Spleen (tissue), 11 donors: ENCODE results near the gene SV2A. TPM values are rescaled to one million over a fixed set of nuclear protein-coding genes. Genes with fewer than 3 reads are reported as not detected.
"Not testable (repeated sequence)": the region's sequence is repeated elsewhere in the genome, so short reads cannot be mapped to it uniquely, and the experiment has no call there.

Experiments used
- DNase-seq: peaks from one replicate; pipeline ENCODE4 v3.0.0-alpha.2; 2020
- H3K27ac ChIP-seq, 8 donors: fragments of 200-600 bp; sonication (generic) in 7 of 8; 1 replicate in 4 of 8; 2 replicates in 4 of 8; pipeline versions ENCODE4 v1.5.0 to v1.8.0; 2016 to 2021; ENCODE audit warnings: inconsistent platforms in 4 of 8, mild to moderate bottlenecking in 4 of 8, moderate library complexity in 1 of 8
- H3K27me3 ChIP-seq, 7 donors: fragments of 200-600 bp; sonication (generic) in 6 of 7; replicated peaks in 1 of 7; 1 replicate in 4 of 7; 2 replicates in 3 of 7; pipeline versions ENCODE4 v1.5.0 to v1.8.0; 2016 to 2021; ENCODE audit warnings: inconsistent platforms in 3 of 7, mild to moderate bottlenecking in 1 of 7
- H3K36me3 ChIP-seq, 6 donors: fragments of 200-600 bp; sonication (generic) in 5 of 6; 1 replicate in 4 of 6; 2 replicates in 2 of 6; pipeline versions ENCODE4 v1.5.0 to v1.8.0; 2016 to 2021; ENCODE audit warnings: inconsistent platforms in 2 of 6
- H3K4me1 ChIP-seq, 6 donors: fragments of 200-600 bp; sonication (generic) in 5 of 6; 1 replicate in 3 of 6; 2 replicates in 3 of 6; pipeline versions ENCODE4 v1.5.0 to v1.8.0; 2016 to 2021; ENCODE audit warnings: inconsistent platforms in 3 of 6
- H3K4me3 ChIP-seq, 8 donors: fragments of 200-600 bp; sonication (generic) in 7 of 8; 1 replicate in 4 of 8; 2 replicates in 4 of 8; pipeline versions ENCODE4 v1.5.0 to v1.8.0; 2016 to 2021; ENCODE audit warnings: inconsistent platforms in 4 of 8, mild to moderate bottlenecking in 4 of 8, moderate library complexity in 2 of 8
- H3K9me3 ChIP-seq, 8 donors: fragments of 200-600 bp; sonication (generic) in 7 of 8; 1 replicate in 4 of 8; 2 replicates in 4 of 8; pipeline versions ENCODE4 v1.5.0 to v1.8.0; 2016 to 2021; ENCODE audit warnings: inconsistent platforms in 4 of 8
- CTCF ChIP-seq, 11 experiments: fragments of 200-600 bp in 7 of 11; fragments of 450-650 bp in 4 of 11; sonication (generic) in 4 of 11; IDR thresholded peaks in 8 of 11; conservative IDR thresholded peaks in 3 of 11; 1 replicate in 7 of 11; 2 replicates in 4 of 11; pipeline versions ENCODE4 v1.4.0 to v1.8.0; 2016 to 2021; ENCODE audit warnings: antibody characterized with exemption in 11 of 11, inconsistent platforms in 4 of 11, mild to moderate bottlenecking in 1 of 11
- POLR2A ChIP-seq, 3 donors: fragments of 450-650 bp; IDR thresholded peaks; one replicate each; pipeline ENCODE4 v1.5.1; 2017; ENCODE audit warnings: antibody characterized with exemption in 3 of 3, mild to moderate bottlenecking in 1 of 3
- POLR2AphosphoS5 ChIP-seq, 3 donors: sonication (generic); formaldehyde crosslinking; IDR thresholded peaks; one replicate each; pipeline ENCODE4 v1.5.1; 2017; ENCODE audit warnings: antibody characterized with exemption in 3 of 3
- WGBS, 5 donors: extraction: QIAGEN DNeasy Blood & Tissue Kit in 3 of 5; methylation state at CpG; one replicate each; pipeline versions ENCODE4 v1.1.5 to v1.1.7; 2013 to 2018; 5-methylcytosine and 5-hydroxymethylcytosine counted together
- intact Hi-C: fragments of 100-400 bp; cut with DNase I; formaldehyde crosslinking; loops from one replicate; pipeline ENCODE4 v1.15.0; 2023; ENCODE audit warnings: low total_unique reads
- polyA plus RNA-seq, 3 donors: library from polyadenylated mRNA; stranded (reverse); fragments of 200-250 nt; gene quantifications; one replicate each; pipeline ENCODE4 v1.2.1, GENCODE V29; 2013
- total RNA-seq, 7 donors: library from RNA; depleted of rRNA in 3 of 7; stranded (reverse); fragments of >200 nt in 3 of 7; fragmentation: NEBNext Ultra II Directional in 4 of 7; extraction: Animal tissue kit (Norgen Biotek cat#: 25700) in 4 of 7; gene quantifications; one replicate each; pipeline versions ENCODE4 v1.1.0 to v1.2.1, GENCODE V29; 2016 to 2021
- donor health status: healthy with polysubstance abuse.
- donor health status: DM: no; HTN: no; CAD: no; lungs with moderate emphysema.
- donor health status: DM: no; HTN: no; CAD: no.
- donor health status: Bipolar disorder and iron deficiency.
- donor health status: healthy.
- donor health status: DM: no; HTN: no; CAD: no.
- donor health status: DM: yes; HTN: yes; CAD: no.

The SV2A gene
- total and polyA plus RNA-seq, 10 donors = 0.43 to 3.7 (median 1.9) TPM

- H3K36me3 ChIP-seq, H3K9me3 ChIP-seq, intact Hi-C loops, DNase-seq, H3K27me3 ChIP-seq: not testable (repeated sequence)
- H3K27ac ChIP-seq = peak overlapping the region; percentile 98 to 100 (median 100)
- peak overlapping the region; percentile 40 to 71 (median 54) for H3K4me3 ChIP-seq
- H3K4me1 ChIP-seq = peaks cover 12 to 35% (median 25%) of the 10 kb centered on the region in 6 donors
- WGBS, 5 donors = 0 to 2% (median 0%) methylated on average over 7 to 19 of the region's 19 CpGs
- peak in 1 of 3 donors; percentile 99 for TF ChIP-seq POLR2AphosphoS5 (IDR thresholded peaks at IDR 0.05)
- TF ChIP-seq CTCF (IDR thresholded peaks at IDR 0.05 in 8 of 11, conservative IDR thresholded peaks at IDR 0.05 in 3 of 11) = peak in 2 of 11 experiments; percentile 4
Observed at GRCh38 chr1:149886121-149886395, 31.6 kb downstream of the SV2A start.

GRCh38 chr1:149885339-149886120 lies 32.1 kb downstream of the SV2A start:
- H3K9me3 ChIP-seq = no peaks in the 10 kb centered on the region
- H3K4me1 ChIP-seq = peaks cover 12 to 35% (median 25%) of the 10 kb centered on the region in 6 donors
- peak overlapping the region; percentile 98 to 100 (median 100) for H3K27ac ChIP-seq
- peak overlapping the region; percentile 40 to 71 (median 54) for H3K4me3 ChIP-seq
- TF ChIP-seq POLR2AphosphoS5 (IDR thresholded peaks at IDR 0.05) (peak in 2 of 3 donors; percentile 88 to 90), CTCF (IDR thresholded peaks at IDR 0.05 in 8 of 11, conservative IDR thresholded peaks at IDR 0.05 in 3 of 11) (peak in 4 of 11 experiments; percentile 3 to 27 (median 21)), POLR2A (IDR thresholded peaks at IDR 0.05) (peak in 2 of 3 donors; percentile 65 to 85)
- no peaks in the 10 kb centered on the region for H3K36me3 ChIP-seq
- 0 to 1% (median 0%) methylated on average over 36 of the region's 36 CpGs for WGBS, 5 donors
- peak; percentile 94 for DNase-seq
- intact Hi-C loops = no loop called here
- no peaks in the 10 kb centered on the region for H3K27me3 ChIP-seq

GRCh38 chr1:149884433-149885338 lies 33.0 kb downstream of the SV2A start:
- no peaks in the 10 kb centered on the region for H3K27me3 ChIP-seq
- DNase-seq = peak; percentile 57
- H3K4me3 ChIP-seq = peak overlapping the region; percentile 40 to 71 (median 54)
- intact Hi-C loops = no loop called here
- H3K27ac ChIP-seq = peak overlapping the region; percentile 98 to 100 (median 100)
- TF ChIP-seq CTCF (IDR thresholded peaks at IDR 0.05 in 8 of 11, conservative IDR thresholded peaks at IDR 0.05 in 3 of 11) = no peak
- peak in 1 of 3 donors; percentile 20 for TF ChIP-seq POLR2AphosphoS5 (IDR thresholded peaks at IDR 0.05)
- no peaks in the 10 kb centered on the region for H3K9me3 ChIP-seq
- H3K4me1 ChIP-seq = peaks cover 12 to 41% (median 27%) of the 10 kb centered on the region in 6 donors
- no peaks in the 10 kb centered on the region for H3K36me3 ChIP-seq
- 4 to 6% (median 5%) methylated on average over 9 of the region's 9 CpGs for WGBS, 5 donors
